ENCODE results near the gene BTRC. TPM values are rescaled to one million over a fixed set of nuclear protein-coding genes. Genes with fewer than 3 reads are reported as not detected.

Gene BTRC
- total RNA-seq, 1 donor from 2014 or later, result 33.2 TPM

DNA sequence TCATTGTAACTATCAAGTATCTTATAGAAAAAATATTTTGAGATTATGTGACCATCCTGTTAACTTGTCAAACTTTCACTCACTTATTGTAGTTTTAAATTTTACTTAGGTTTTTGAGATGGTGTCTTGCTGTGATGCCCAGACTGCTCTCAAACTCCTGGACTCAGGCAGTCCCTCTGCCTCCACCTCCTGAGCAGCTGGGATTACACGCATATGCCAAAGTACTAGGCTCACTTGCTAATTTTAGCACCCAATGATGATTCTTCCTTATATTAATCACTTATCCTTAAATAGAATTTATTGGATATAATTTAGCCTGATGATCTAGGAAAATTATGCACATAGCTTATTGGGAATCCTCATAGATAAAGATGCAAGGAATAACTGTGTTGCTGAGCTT lies 104.9 kb downstream of the BTRC start:
- intact Hi-C loops (cut with micrococcal nuclease), result no loop called here
- no peak for DNase-seq
- peak; percentile 51 for ATAC-seq

GRCh38 chr10:101464082-101464481 lies 110.1 kb downstream of the BTRC start:
- no peak for DNase-seq
- intact Hi-C loops (cut with micrococcal nuclease), result no loop called here
- no peak for ATAC-seq

DNA sequence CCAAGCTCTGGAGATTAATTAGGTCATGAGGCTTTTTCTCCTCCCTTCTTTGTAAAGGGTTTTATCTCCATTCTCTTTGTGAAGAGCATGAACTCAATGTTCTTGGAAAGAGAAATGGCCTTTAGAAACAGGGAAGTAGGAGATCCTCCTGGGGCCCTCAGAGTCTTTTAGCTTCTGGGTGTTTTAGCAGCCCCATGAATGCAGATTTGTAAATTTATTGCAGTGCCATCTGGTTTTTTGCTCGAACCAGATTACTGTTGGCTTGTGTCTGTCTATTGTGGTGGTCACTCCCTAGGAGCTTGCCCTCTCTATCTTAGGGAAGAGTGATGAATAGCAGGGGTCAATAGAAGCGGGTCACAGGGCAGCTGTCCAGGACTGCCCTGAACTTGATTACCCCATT lies 110.6 kb downstream of the BTRC start:
- intact Hi-C loops (cut with micrococcal nuclease), result no loop called here
- DNase-seq, result no peak
- ATAC-seq, result peak; percentile 52

DNA sequence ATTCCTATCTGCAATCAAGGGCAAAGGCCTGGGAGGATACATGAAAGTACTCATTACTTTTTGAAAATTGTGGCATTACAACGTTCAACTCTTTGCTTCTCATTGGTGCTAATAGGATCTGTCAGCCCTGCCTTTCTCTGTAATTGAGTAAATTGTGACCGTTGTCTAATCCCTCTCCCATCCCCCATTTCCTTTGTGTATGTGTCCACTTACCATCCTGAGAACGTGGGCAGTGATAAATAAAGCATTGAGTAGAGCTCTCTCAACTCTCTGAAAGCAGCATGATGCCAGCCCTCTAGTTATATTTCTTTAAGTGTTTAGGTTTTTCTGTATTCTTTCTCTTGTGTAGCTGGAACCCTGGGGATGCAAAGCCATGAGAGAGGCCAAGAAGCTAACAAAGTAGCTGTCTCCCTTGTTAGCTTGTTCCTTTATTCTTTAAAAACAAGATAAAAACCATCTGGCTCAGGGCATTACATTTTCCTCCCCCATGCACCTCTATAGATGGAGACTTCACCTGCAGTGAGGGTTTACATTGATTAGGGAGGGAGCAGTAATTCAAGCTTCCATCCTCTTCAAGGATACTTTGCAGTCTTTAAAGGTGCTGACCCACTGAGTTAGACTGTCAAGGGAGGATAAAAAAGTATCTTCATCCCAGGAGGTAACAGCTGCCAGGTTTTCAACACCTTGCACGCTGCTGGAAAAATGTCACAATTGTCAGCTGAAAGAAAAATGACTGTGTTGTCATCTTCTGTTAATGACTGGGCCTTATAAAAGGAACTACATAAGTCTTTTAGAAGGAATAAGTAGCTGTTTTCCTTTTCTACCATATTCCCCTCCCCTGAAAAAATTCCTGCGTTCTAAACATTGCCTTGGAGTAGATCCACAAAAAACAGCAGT lies 112.3 kb downstream of the BTRC start:
- intact Hi-C loops (cut with micrococcal nuclease), result no loop called here
- DNase-seq (no peak), ATAC-seq (peak; percentile 16)

DNA sequence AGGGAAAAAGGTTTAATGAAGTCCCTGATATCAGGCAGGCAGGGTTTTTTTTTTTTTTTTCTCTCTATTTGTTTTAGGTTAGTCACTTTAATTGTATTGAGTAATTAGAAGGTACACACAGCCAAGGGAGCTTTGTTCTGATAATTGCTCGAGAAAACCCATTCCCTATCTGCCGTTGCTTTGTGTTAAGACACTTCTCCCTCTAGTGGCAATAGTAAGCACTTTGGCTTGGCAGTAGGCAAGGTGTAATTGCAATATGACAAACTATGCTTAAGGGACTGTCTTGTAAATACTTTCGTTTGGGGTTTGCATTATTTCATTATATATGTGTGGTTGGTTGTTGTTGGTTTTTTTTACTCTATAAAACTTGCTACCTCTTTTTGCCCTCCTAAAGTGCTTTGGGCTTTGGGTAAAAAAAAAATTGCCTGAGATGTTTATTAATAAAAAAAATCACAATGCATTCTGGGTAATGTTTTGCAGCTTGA lies 113.4 kb downstream of the BTRC start:
- intact Hi-C loops (cut with micrococcal nuclease), result no loop called here
- DNase-seq (no peak), ATAC-seq (peak; percentile 83)

GRCh38 chr10:101468159-101468558 lies 114.2 kb downstream of the BTRC start:
- DNase-seq, result no peak
- ATAC-seq, result no peak
- intact Hi-C loops (cut with micrococcal nuclease), result no loop called here

GRCh38 chr10:101476383-101476782 lies 122.4 kb downstream of the BTRC start:
- ATAC-seq, result no peak
- no peak for DNase-seq
- intact Hi-C loops (cut with micrococcal nuclease), result no loop called here

DNA sequence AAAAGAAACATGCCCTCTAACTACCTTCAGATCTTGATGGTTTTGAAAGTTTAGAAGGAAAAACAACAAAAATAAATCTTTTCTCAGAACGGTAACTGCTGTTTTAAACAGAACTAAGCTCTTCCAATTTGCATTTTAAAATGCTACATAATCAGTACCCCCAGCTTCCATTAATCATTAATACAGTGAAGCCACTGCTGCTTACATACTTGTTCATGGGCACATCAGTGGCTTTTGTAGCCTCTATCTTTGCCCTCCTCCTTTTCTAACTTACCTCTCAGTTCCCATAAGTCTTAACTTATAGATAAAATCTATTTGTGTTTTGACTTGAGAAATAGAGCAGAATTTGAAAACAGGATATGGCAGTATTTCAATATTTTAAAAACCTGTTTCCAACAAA lies 125.0 kb downstream of the BTRC start:
- no peak for DNase-seq
- ATAC-seq, result no peak
- intact Hi-C loops (cut with micrococcal nuclease), result no loop called here

GRCh38 chr10:101481256-101481655 lies 127.3 kb downstream of the BTRC start:
- DNase-seq (no peak), ATAC-seq (no peak)
- intact Hi-C loops (cut with micrococcal nuclease), result no loop called here

- DNase-seq (no peak), ATAC-seq (no peak)
- intact Hi-C loops (cut with micrococcal nuclease), result no loop called here
These were observed 128.6 kb downstream of the BTRC start for GRCh38 chr10:101482568-101482967.

DNA sequence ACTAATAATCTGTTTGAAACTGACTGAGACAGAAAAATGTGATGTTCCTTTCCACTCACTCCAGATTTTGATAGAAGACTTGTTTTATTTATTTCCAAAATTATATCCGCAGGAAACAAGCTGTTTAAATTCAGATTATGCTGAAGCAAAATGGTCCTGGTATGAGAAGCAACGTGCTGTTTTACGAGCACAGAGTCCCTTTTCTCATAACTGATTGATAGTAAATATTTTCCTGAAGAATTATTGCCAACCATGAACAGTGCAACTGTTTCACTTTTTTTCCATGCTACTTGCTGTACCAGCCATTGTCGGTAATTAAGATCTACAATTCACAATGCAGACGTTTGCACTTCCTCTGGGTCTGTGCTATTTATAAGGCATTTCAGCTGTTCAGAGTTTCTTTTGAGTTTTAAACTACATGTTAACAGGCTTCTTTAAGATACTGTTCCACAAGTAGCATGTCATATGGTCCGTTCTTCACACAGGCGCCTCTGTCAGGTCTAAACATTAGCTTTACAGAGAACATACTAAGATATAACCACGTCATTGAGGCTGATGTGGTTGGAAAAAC lies 130.3 kb downstream of the BTRC start:
- intact Hi-C loops (cut with micrococcal nuclease), result no loop called here
- ATAC-seq, result no peak
- no peak for DNase-seq

- ATAC-seq, result no peak
These were observed 131.2 kb downstream of the BTRC start for GRCh38 chr10:101485207-101485606.

GRCh38 chr10:101485681-101486554 lies 132.0 kb downstream of the BTRC start:
- peak; percentile 40 for ATAC-seq
- DNase-seq, result no peak
- intact Hi-C loops (cut with micrococcal nuclease), result no loop called here

More at GRCh38 chr10:101485207-101485606, 131.2 kb downstream of the BTRC start:
- no peak for DNase-seq
- intact Hi-C loops (cut with micrococcal nuclease), result no loop called here

- ATAC-seq (no peak), DNase-seq (no peak)
- intact Hi-C loops (cut with micrococcal nuclease), result no loop called here
These were observed 133.4 kb downstream of the BTRC start for GRCh38 chr10:101487399-101487798.

- intact Hi-C loops (cut with micrococcal nuclease), result no loop called here
- no peak for DNase-seq
- no peak for ATAC-seq
These were observed 135.4 kb downstream of the BTRC start for GRCh38 chr10:101489355-101489754.

DNA sequence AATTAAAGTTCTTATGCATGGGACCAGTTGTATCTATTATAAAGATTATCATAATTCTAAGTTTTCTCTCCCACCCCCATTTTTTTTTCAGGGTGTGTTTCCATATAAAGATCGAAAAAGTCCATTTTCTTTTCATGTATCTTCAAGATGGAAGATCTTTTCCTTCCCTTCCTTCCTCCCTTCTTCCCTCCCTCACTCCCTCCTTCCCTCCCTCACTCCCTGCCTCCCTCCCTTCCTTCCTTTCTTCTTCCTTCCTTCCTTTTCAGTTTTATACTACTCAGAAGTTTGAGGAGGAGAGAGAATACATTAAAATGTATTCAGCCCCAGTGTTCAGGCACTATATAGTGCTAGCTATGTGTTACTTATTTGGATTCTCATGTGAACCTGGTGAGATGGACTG lies 136.1 kb downstream of the BTRC start:
- ATAC-seq (no peak), DNase-seq (no peak)
- intact Hi-C loops (cut with micrococcal nuclease), result no loop called here

GRCh38 chr10:101492205-101492604 lies 138.2 kb downstream of the BTRC start:
- intact Hi-C loops (cut with micrococcal nuclease), result no loop called here
- no peak for DNase-seq
- no peak for ATAC-seq

DNA sequence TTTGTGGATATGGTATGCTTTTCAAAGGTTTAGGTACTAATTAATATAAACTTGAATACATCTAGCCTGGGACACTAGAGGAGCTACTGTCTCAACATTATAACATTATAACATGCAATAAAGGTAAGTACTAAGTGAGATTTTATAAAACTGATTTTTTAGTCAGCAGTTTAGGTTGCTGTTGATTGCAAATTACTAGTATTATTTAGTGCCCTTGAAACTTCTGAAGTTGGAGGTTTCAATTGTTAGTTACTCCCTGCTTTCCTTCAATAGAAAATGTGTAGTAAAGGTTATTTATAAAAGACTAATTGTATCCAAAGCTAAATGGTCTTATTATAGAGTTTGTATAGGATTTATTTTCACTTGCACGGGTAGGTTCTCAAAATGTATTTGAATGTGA lies 138.8 kb downstream of the BTRC start:
- intact Hi-C loops (cut with micrococcal nuclease), result no loop called here
- DNase-seq (no peak), ATAC-seq (no peak)

DNA sequence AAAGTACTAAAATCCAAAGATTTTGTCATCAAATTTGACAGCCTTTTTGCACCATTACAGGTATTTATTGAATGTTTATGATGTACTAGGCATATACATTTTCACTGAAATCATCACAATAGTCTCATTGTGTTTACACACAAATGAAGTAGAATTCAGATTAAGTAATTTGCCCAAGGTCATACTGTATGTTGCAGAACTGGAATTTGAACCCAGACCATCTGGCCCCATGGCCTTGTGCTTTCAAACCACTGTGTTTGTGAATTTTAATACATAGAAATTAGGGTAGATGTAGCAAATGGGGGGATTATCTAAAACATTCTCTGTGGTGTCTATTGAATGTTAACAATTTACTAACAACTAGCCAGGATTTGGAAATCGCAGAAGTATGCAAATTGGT lies 139.3 kb downstream of the BTRC start:
- no peak for ATAC-seq
- no peak for DNase-seq
- intact Hi-C loops (cut with micrococcal nuclease), result no loop called here

GRCh38 chr10:101493782-101494281 lies 139.9 kb downstream of the BTRC start:
- DNase-seq (no peak), ATAC-seq (no peak)
- intact Hi-C loops (cut with micrococcal nuclease), result no loop called here
